Caco-2 (cell line): ENCODE measurements around the gene GBX2. TPM values are rescaled to one million over a fixed set of nuclear protein-coding genes. Genes with fewer than 3 reads are reported as not detected.

Experiments
- BruUV-seq: library from RNA; stranded (reverse); fragments of 400-500 nt; replicated peaks from 2 replicates; lab custom pipeline; 2021; lab: Mats Ljungman, UMichigan
- CTCF ChIA-PET: fragments of 300-600 bp; sonication (Branson Sonifier 250); formaldehyde crosslinking; loops from one replicate; lab custom pipeline; 2022; ENCODE audit warnings: antibody characterized with exemption; lab: Charles Lee
- POLR2A ChIA-PET: fragments of 300-600 bp; sonication (Branson Sonifier 250); formaldehyde crosslinking; loops from one replicate; lab custom pipeline; 2022; ENCODE audit warnings: antibody characterized with exemption; lab: Charles Lee
- DNase-seq, 2 experiments: peaks; one replicate each; pipeline versions ENCODE4 v3.0.0 to v3.0.0-alpha.2; 2020 to 2022
- H3K27me3 ChIP-seq: replicated peaks from 2 replicates; pipeline ENCODE4 v1.6.0; 2011; ENCODE audit warnings: low read length; ENCODE audit not compliant: control insufficient read depth, insufficient read depth
- H3K36me3 ChIP-seq: 2 replicates; pipeline ENCODE4 v1.5.1; 2011; ENCODE audit warnings: low read length; ENCODE audit not compliant: control insufficient read depth, insufficient read depth
- H3K4me1 ChIP-seq: fragments of 250-450 bp; sonication (Bioruptor Pico); 2 replicates; pipeline ENCODE4 v1.5.1; 2020; ENCODE audit warnings: mild to moderate bottlenecking
- H3K4me3 ChIP-seq: 2 replicates; pipeline ENCODE4 v1.5.1; 2011; ENCODE audit warnings: low read depth, mild to moderate bottlenecking, control low read depth, low read length
- H3K9me3 ChIP-seq: fragments of 250-450 bp; sonication (Bioruptor Pico); 2 replicates; pipeline ENCODE4 v1.5.1; 2020; ENCODE audit warnings: mild to moderate bottlenecking, moderate library complexity
- H3K27ac Mint-ChIP-seq: one replicate; pipeline ENCODE4 v1.8.0; 2022; ENCODE audit warnings: mixed read lengths; ENCODE audit not compliant: unreplicated experiment
- H3K27me3 Mint-ChIP-seq: one replicate; pipeline ENCODE4 v1.8.0; 2022; ENCODE audit warnings: mixed read lengths; ENCODE audit not compliant: insufficient read depth, unreplicated experiment
- H3K36me3 Mint-ChIP-seq: one replicate; pipeline ENCODE4 v1.8.0; 2022; ENCODE audit warnings: mild to moderate bottlenecking, mixed read lengths; ENCODE audit not compliant: insufficient read depth, unreplicated experiment
- H3K4me1 Mint-ChIP-seq: one replicate; pipeline ENCODE4 v1.8.0; 2022; ENCODE audit warnings: low read depth, mixed read lengths; ENCODE audit not compliant: unreplicated experiment
- H3K4me3 Mint-ChIP-seq: one replicate; pipeline ENCODE4 v1.8.0; 2022; ENCODE audit warnings: mild to moderate bottlenecking, moderate library complexity, mixed read lengths; ENCODE audit not compliant: unreplicated experiment
- H3K9me3 Mint-ChIP-seq: one replicate; pipeline ENCODE4 v1.8.0; 2022; ENCODE audit warnings: mixed read lengths; ENCODE audit not compliant: unreplicated experiment
- CTCF ChIP-seq, 2 experiments: fragments of 200-600 bp in 1 of 2; IDR thresholded peaks; 1 replicate in 1 of 2; 2 replicates in 1 of 2; pipeline versions ENCODE4 v1.5.1 to v1.8.0; 2011 to 2022; ENCODE audit warnings: antibody characterized with exemption in 1 of 2, control low read depth in 1 of 2, inconsistent platforms in 1 of 2, low read depth in 1 of 2, low read length in 1 of 2, mild to moderate bottlenecking in 1 of 2, moderate library complexity in 1 of 2; ENCODE audit not compliant: insufficient read depth in 1 of 2, severe bottlenecking in 1 of 2, unreplicated experiment in 1 of 2
- intact Hi-C: fragments of 100-400 bp; cut with micrococcal nuclease; formaldehyde crosslinking; loops from one replicate; pipeline ENCODE4 v1.10.0; 2022; ENCODE audit not compliant: unreplicated experiment
- total RNA-seq: library from RNA; stranded (reverse); gene quantifications from 2 replicates; pipeline ENCODE4 v1.2.3, GENCODE V29; 2022

Gene GBX2
- total RNA-seq, 1 experiment from 2014 or later: 2.1 TPM

- Histone ChIP-seq H3K36me3 (no peaks in the 10 kb centered on the region), H3K4me3 (no peak overlapping the region), H3K9me3 (no peaks in the 10 kb centered on the region), H3K4me1 (no peaks in the 10 kb centered on the region), H3K27me3 (no peaks in the 10 kb centered on the region)
- DNase-seq: no peak
- TF ChIP-seq CTCF (IDR thresholded peaks at IDR 0.05; ENCODE audit: insufficient read depth in 1 of 2, low read depth in 1 of 2, low read length in 1 of 2, severe bottlenecking in 1 of 2, unreplicated experiment in 1 of 2): no peak
- Mint-ChIP-seq H3K9me3 (no peaks in the 10 kb centered on the region), H3K4me1 (no peaks in the 10 kb centered on the region), H3K4me3 (no peak overlapping the region), H3K27ac (no peak overlapping the region), H3K27me3 (no peaks in the 10 kb centered on the region), H3K36me3 (peaks cover 5% of the 10 kb centered on the region)
- no TSS peak for BruUV-seq
- POLR2A ChIA-PET: no interaction called here
- intact Hi-C loops: no loop called here
- CTCF ChIA-PET: no interaction called here
Measured at GRCh38 chr2:236170590-236171165, 2.5 kb upstream of the GBX2 start.

- no peaks in the 10 kb centered on the region for H3K27me3 Mint-ChIP-seq
- ChIA-PET CTCF (no interaction called here), POLR2A (no interaction called here)
- H3K4me1 ChIP-seq: no peaks in the 10 kb centered on the region
- intact Hi-C loops: no loop called here
- DNase-seq: no peak
- no peaks in the 10 kb centered on the region for H3K9me3 ChIP-seq
- TF ChIP-seq CTCF (IDR thresholded peaks at IDR 0.05; ENCODE audit: insufficient read depth in 1 of 2, low read depth in 1 of 2, low read length in 1 of 2, severe bottlenecking in 1 of 2, unreplicated experiment in 1 of 2): no peak
- no peak overlapping the region for H3K4me3 Mint-ChIP-seq
- no peak overlapping the region for H3K27ac Mint-ChIP-seq
- BruUV-seq: no TSS peak
- no peaks in the 10 kb centered on the region for H3K4me1 Mint-ChIP-seq
- no peak overlapping the region for H3K4me3 ChIP-seq
- H3K27me3 ChIP-seq: no peaks in the 10 kb centered on the region
- H3K36me3 Mint-ChIP-seq: peaks cover 5% of the 10 kb centered on the region
- no peaks in the 10 kb centered on the region for H3K36me3 ChIP-seq
- no peaks in the 10 kb centered on the region for H3K9me3 Mint-ChIP-seq
Measured at GRCh38 chr2:236169741-236170589, 1.8 kb upstream of the GBX2 start.

GRCh38 chr2:236169151-236169721 is 1.1 kb upstream of the GBX2 start:
- DNase-seq: no peak
- Mint-ChIP-seq H3K4me1 (no peaks in the 10 kb centered on the region), H3K27ac (no peak overlapping the region), H3K9me3 (no peaks in the 10 kb centered on the region), H3K27me3 (no peaks in the 10 kb centered on the region), H3K36me3 (peaks cover 5% of the 10 kb centered on the region), H3K4me3 (peak overlapping the region; percentile 37)
- no peak for TF ChIP-seq CTCF (IDR thresholded peaks at IDR 0.05; ENCODE audit: insufficient read depth in 1 of 2, low read depth in 1 of 2, low read length in 1 of 2, severe bottlenecking in 1 of 2, unreplicated experiment in 1 of 2)
- Histone ChIP-seq H3K4me1 (no peaks in the 10 kb centered on the region), H3K9me3 (no peaks in the 10 kb centered on the region), H3K36me3 (no peaks in the 10 kb centered on the region), H3K4me3 (no peak overlapping the region), H3K27me3 (no peaks in the 10 kb centered on the region)
- intact Hi-C loops: no loop called here
- POLR2A ChIA-PET: no interaction called here
- CTCF ChIA-PET: no interaction called here
- TSS peak; percentile 39 for BruUV-seq
